CD4-positive, alpha-beta T cell (primary cell): ENCODE results near the gene SMIM5. TPM values are rescaled to one million over a fixed set of nuclear protein-coding genes. Genes with fewer than 3 reads are reported as not detected.

Source experiments
- ATAC-seq: fragments of 200-7000 bp; cut with Tn5 transposase; one replicate; pipeline ENCODE4 v1.10.0; 2022; ENCODE audit warnings: mild to moderate bottlenecking; ENCODE audit not compliant: poor library complexity
- CTCF ChIA-PET: fragments of 350-600 bp; sonication (Branson Sonifier 250); formaldehyde crosslinking; loops from one replicate; lab custom pipeline; 2021; ENCODE audit warnings: antibody characterized with exemption, inconsistent platforms; lab: Charles Lee
- POLR2A ChIA-PET: fragments of 350-600 bp; sonication (Branson Sonifier 250); formaldehyde crosslinking; loops from one replicate; lab custom pipeline; 2021; ENCODE audit warnings: antibody characterized with exemption, inconsistent platforms; lab: Charles Lee
- DNase-seq, 14 experiments: peaks; one replicate each; pipeline ENCODE4 v3.0.0-alpha.2; 2013 to 2020; ENCODE audit warnings: mixed read lengths in 2 of 14
- H3K27ac ChIP-seq, 2 donors: one replicate each; pipeline versions ENCODE4 v1.5.1 to v1.7.0; 2013; ENCODE audit warnings: low read length in 2 of 2, low read depth in 1 of 2, mild to moderate bottlenecking in 1 of 2
- H3K27me3 ChIP-seq, 2 experiments: 1 replicate in 1 of 2; 2 replicates in 1 of 2; pipeline versions ENCODE4 v1.6.1 to v1.7.0; 2013; ENCODE audit warnings: low read length in 2 of 2, control low read depth in 1 of 2, mild to moderate bottlenecking in 1 of 2, moderate library complexity in 1 of 2; ENCODE audit not compliant: insufficient read depth in 2 of 2, control insufficient read depth in 1 of 2
- H3K36me3 ChIP-seq: one replicate; pipeline ENCODE4 v1.6.1; 2013; ENCODE audit warnings: low read length, control low read depth; ENCODE audit not compliant: insufficient read depth
- H3K4me1 ChIP-seq: one replicate; pipeline ENCODE4 v1.6.1; 2013; ENCODE audit warnings: low read length, control low read depth; ENCODE audit not compliant: insufficient read depth
- H3K4me3 ChIP-seq: one replicate; pipeline ENCODE4 v1.5.1; 2013; ENCODE audit warnings: mild to moderate bottlenecking, low read length, moderate library complexity
- H3K9me3 ChIP-seq, 2 experiments: 1 replicate in 1 of 2; 2 replicates in 1 of 2; pipeline versions ENCODE4 v1.6.1 to v1.7.0; 2013; ENCODE audit warnings: low read length in 2 of 2, mild to moderate bottlenecking in 2 of 2, control low read depth in 1 of 2, moderate library complexity in 1 of 2; ENCODE audit not compliant: control insufficient read depth in 1 of 2, insufficient read depth in 1 of 2
- H3K27ac Mint-ChIP-seq: one replicate; pipeline ENCODE4 v1.8.0; 2020; ENCODE audit warnings: mixed read lengths
- H3K27me3 Mint-ChIP-seq: one replicate; pipeline ENCODE4 v1.8.0; 2021; ENCODE audit warnings: mixed read lengths
- H3K36me3 Mint-ChIP-seq: one replicate; pipeline ENCODE4 v1.8.0; 2021; ENCODE audit warnings: low read depth, mixed read lengths
- H3K4me1 Mint-ChIP-seq: one replicate; pipeline ENCODE4 v1.8.0; 2021; ENCODE audit warnings: low read depth, mixed read lengths
- H3K4me3 Mint-ChIP-seq: one replicate; pipeline ENCODE4 v1.8.0; 2020; ENCODE audit warnings: mild to moderate bottlenecking, mixed read lengths
- H3K9me3 Mint-ChIP-seq: one replicate; pipeline ENCODE4 v1.8.0; 2020; ENCODE audit warnings: mixed read lengths
- intact Hi-C, 2 experiments: fragments of 100-400 bp; cut with DNase I in 1 of 2; cut with micrococcal nuclease in 1 of 2; formaldehyde crosslinking; loops; one replicate each; pipeline versions ENCODE4 v1.15.1 to v1.9.0; 2023 to 2025; cut with DNase I, micrococcal nuclease
- total RNA-seq, 174 experiments: library from RNA in 2 of 174; stranded (reverse) in 2 of 174; gene quantifications; one replicate each; pipeline ENCODE4 v1.2.3 and lab custom pipeline; 2021 to 2026
- TF ChIP-seq, protein P1 (sequence below): fragments of 200-600 bp; IDR thresholded peaks from one replicate; pipeline ENCODE4 v1.8.0; 2022; ENCODE audit warnings: antibody characterized with exemption, mild to moderate bottlenecking

The SMIM5 gene
- total RNA-seq, 2 experiments from 2014 or later, result 0.75 to 1.3 TPM

DNA sequence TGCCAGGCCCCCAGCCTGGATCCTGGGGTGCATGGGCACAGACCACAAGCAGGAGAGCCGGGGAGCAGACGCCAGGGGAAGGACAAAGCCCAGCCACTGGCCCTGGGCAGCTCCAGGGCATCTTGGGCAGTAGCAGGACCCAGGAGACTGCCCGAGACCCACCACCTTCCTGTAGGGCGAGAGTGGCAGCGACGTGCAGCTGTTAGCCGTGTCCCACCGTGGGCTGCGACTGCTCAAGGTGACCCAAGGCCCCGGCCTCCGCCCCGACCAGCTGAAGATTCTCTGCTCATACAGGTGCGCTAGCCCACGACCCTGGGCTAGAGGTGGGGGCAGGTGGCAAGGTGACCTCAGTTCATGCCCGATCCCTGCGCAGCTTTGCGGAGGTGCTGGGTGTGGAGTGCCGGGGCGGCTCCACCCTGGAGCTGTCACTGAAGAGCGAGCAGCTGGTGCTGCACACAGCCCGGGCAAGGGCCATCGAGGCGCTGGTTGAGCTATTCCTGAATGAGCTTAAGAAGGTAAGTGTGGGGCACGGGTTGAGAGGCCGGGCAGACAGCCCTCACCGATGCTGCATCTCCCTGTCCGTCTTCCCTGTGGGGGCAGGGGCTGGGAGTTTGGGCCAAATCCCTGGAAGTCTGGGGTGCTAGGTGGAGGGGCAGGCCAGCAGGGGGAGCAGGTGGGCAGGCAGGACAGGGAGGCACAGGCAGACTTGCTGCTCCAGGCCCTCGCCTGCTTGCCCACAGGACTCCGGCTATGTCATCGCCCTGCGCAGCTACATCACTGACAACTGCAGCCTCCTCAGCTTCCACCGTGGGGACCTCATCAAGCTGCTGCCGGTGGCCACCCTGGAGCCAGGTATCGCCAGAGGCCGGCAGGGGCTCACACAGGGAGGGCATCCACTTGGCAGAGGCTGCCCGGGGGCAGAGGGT, 13.5 kb upstream of the SMIM5 start:
- Histone ChIP-seq H3K4me3 (no peak overlapping the region), H3K9me3 (no peaks in the 10 kb centered on the region), H3K27ac (no peak overlapping the region), H3K4me1 (no peaks in the 10 kb centered on the region), H3K36me3 (no peaks in the 10 kb centered on the region), H3K27me3 (no peaks in the 10 kb centered on the region)
- no peak overlapping the region for H3K27ac Mint-ChIP-seq
- H3K27me3 Mint-ChIP-seq, result no peaks in the 10 kb centered on the region
- intact Hi-C loops, result no loop called here
- H3K4me1 Mint-ChIP-seq, result no peaks in the 10 kb centered on the region
- no peaks in the 10 kb centered on the region for H3K9me3 Mint-ChIP-seq
- POLR2A ChIA-PET, result no interaction called here
- H3K36me3 Mint-ChIP-seq, result peaks cover 4% of the 10 kb centered on the region
- DNase-seq, result peak in 3 of 14 experiments; percentile 12 to 26 (median 14)
- CTCF ChIA-PET, result interaction anchor here (2.1 kb wide), 1 partner anchor 14 kb away, joined by 8 read pairs; the partner anchor contains the start of gene SMIM5
- H3K4me3 Mint-ChIP-seq, result no peak overlapping the region
- TF ChIP-seq, protein P1, sequence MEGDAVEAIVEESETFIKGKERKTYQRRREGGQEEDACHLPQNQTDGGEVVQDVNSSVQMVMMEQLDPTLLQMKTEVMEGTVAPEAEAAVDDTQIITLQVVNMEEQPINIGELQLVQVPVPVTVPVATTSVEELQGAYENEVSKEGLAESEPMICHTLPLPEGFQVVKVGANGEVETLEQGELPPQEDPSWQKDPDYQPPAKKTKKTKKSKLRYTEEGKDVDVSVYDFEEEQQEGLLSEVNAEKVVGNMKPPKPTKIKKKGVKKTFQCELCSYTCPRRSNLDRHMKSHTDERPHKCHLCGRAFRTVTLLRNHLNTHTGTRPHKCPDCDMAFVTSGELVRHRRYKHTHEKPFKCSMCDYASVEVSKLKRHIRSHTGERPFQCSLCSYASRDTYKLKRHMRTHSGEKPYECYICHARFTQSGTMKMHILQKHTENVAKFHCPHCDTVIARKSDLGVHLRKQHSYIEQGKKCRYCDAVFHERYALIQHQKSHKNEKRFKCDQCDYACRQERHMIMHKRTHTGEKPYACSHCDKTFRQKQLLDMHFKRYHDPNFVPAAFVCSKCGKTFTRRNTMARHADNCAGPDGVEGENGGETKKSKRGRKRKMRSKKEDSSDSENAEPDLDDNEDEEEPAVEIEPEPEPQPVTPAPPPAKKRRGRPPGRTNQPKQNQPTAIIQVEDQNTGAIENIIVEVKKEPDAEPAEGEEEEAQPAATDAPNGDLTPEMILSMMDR, result peak; percentile 25
- no peak for ATAC-seq

DNA sequence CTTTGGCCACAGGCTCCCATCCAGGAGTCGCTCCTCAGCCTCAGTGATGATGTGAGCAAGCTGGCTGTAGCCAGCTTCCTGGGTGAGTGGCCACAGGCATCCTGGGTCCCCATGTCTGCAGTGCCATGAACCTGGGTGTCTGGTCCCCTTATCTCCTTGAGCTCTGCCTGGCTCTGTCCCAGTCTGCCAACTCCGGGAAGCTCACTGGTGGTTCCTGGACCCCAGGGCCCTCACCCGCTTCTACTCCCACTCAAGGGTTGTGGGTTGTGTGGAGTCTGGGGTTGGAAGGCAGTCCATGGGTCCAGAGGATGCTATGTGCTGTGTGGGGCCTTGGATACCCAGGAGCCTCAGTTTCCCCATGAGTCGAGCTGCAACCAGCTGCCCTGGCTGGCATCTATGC, 11.7 kb upstream of the SMIM5 start:
- ChIA-PET POLR2A (no interaction called here), CTCF (interaction anchor here (2.1 kb wide), 1 partner anchor 12 kb away, joined by 8 read pairs; the partner anchor contains the start of gene SMIM5)
- no peak for ATAC-seq
- no peak for DNase-seq
- peaks cover 4% of the 10 kb centered on the region for H3K36me3 Mint-ChIP-seq
- no peaks in the 10 kb centered on the region for H3K4me1 ChIP-seq
- H3K9me3 ChIP-seq, result no peaks in the 10 kb centered on the region
- H3K36me3 ChIP-seq, result no peaks in the 10 kb centered on the region
- no peak overlapping the region for H3K27ac Mint-ChIP-seq
- TF ChIP-seq, protein P1, result no peak
- no peaks in the 10 kb centered on the region for H3K27me3 Mint-ChIP-seq
- no peak overlapping the region for H3K4me3 ChIP-seq
- no peaks in the 10 kb centered on the region for H3K4me1 Mint-ChIP-seq
- no peaks in the 10 kb centered on the region for H3K27me3 ChIP-seq
- no peaks in the 10 kb centered on the region for H3K9me3 Mint-ChIP-seq
- intact Hi-C loops, result no loop called here
- H3K4me3 Mint-ChIP-seq, result no peak overlapping the region
- no peak overlapping the region for H3K27ac ChIP-seq

DNA sequence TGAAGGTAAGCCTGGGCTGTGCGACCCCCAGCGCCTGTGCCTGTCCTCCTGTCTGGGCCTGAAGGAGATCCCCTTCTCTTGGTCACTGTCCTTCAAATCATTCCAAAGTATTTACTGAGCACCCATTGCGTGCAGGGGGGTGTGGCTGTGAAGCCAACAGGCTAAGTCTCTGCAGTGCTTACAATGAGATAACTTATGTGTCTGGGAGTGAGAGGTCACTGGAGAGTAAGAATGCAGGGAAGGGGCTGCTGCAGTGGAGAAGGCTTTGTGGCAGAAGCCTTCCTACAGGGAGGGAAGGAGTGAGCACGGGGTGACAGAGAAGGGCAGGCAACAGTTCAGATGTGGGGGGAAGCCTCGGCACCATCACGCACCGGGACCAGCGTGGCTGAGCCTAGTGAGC, 11.2 kb upstream of the SMIM5 start:
- H3K4me1 ChIP-seq, result no peaks in the 10 kb centered on the region
- peaks cover 4% of the 10 kb centered on the region for H3K36me3 Mint-ChIP-seq
- CTCF ChIA-PET, result no interaction called here
- DNase-seq (no peak), ATAC-seq (no peak)
- H3K9me3 Mint-ChIP-seq, result no peaks in the 10 kb centered on the region
- peaks cover 3% of the 10 kb centered on the region for H3K36me3 ChIP-seq
- H3K27me3 Mint-ChIP-seq, result no peaks in the 10 kb centered on the region
- TF ChIP-seq, protein P1, result no peak
- no peak overlapping the region for H3K27ac ChIP-seq
- H3K27me3 ChIP-seq, result no peaks in the 10 kb centered on the region
- intact Hi-C loops, result no loop called here
- H3K27ac Mint-ChIP-seq, result no peak overlapping the region
- H3K4me3 Mint-ChIP-seq, result no peak overlapping the region
- H3K4me3 ChIP-seq, result no peak overlapping the region
- H3K4me1 Mint-ChIP-seq, result no peaks in the 10 kb centered on the region
- POLR2A ChIA-PET, result no interaction called here
- no peaks in the 10 kb centered on the region for H3K9me3 ChIP-seq
